ENCODE data around the gene MYO1B.

Gene MYO1B

DNA sequence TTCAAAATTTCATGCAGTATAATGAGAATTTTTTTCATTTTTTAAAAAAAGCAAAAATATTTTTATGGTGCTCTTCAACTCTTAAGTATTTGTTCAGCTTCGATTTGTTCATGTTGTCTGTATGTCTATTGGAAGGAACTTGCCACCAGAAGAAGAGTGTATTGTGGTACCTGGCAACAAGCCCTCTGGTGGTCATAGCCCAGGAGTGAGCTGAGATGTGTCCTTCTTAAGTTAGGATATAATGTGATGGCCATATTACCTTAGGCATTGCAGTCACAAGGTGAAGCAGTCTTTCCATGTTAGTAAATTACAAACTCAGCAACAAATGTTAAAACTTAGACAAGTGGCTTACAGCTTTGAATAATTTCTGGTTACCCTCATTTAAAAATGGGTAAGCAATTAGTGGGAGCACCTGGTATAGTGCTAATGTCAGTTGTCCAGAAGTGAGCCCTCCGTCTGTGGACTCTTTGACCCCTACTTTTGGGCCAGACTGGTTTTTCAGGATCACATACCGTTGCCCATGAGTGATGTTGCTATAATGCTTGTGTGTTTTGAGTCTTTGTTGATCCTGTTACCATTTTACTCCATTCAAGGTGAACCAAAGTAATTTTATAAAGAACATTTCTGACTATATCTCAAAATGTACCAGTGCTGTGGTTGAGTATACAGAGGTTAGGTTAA, 57.4 kb downstream of the MYO1B start:
- H3K4me3 ChIP-seq (ENCODE audit: low read length), result no peak overlapping the region
- no peaks in the 10 kb centered on the region; the same call in 1 of the 2 replicates for H3K36me3 ChIP-seq (ENCODE audit: insufficient read depth, low read depth, low read length)
- H3K9me3 ChIP-seq (ENCODE audit: insufficient read depth, low read depth, low read length), result no peaks in the 10 kb centered on the region
- no peaks in the 10 kb centered on the region for H3K27me3 ChIP-seq (ENCODE audit: insufficient read depth, low read length)
- no peak overlapping the region for H3K9ac ChIP-seq (ENCODE audit: low read depth, low read length)
- H3K27ac ChIP-seq (ENCODE audit: low read length), result no peak overlapping the region
- peaks cover 3% of the 10 kb centered on the region for H3K4me1 ChIP-seq (ENCODE audit: insufficient read depth, low read length)

- Histone ChIP-seq H3K9me3 (ENCODE audit: insufficient read depth, low read depth, low read length) (no peaks in the 10 kb centered on the region), H3K4me1 (ENCODE audit: insufficient read depth, low read length) (peaks cover 11% of the 10 kb centered on the region), H3K36me3 (ENCODE audit: insufficient read depth, low read depth, low read length) (no peaks in the 10 kb centered on the region; the same call in 1 of the 2 replicates), H3K27me3 (ENCODE audit: insufficient read depth, low read length) (no peaks in the 10 kb centered on the region), H3K4me3 (ENCODE audit: low read length) (no peak overlapping the region), H3K27ac (ENCODE audit: low read length) (no peak overlapping the region), H3K9ac (ENCODE audit: low read depth, low read length) (no peak overlapping the region)
These were observed 58.2 kb downstream of the MYO1B start for GRCh38 chr2:191303140-191304005.

- H3K36me3 ChIP-seq (ENCODE audit: insufficient read depth, low read depth, low read length), result no peaks in the 10 kb centered on the region; the same call in 1 of the 2 replicates
- peaks cover 12% of the 10 kb centered on the region for H3K4me1 ChIP-seq (ENCODE audit: insufficient read depth, low read length)
- H3K27ac ChIP-seq (ENCODE audit: low read length), result no peak overlapping the region
- no peaks in the 10 kb centered on the region for H3K27me3 ChIP-seq (ENCODE audit: insufficient read depth, low read length)
- no peaks in the 10 kb centered on the region for H3K9me3 ChIP-seq (ENCODE audit: insufficient read depth, low read depth, low read length)
- H3K4me3 ChIP-seq (ENCODE audit: low read length), result no peak overlapping the region
- H3K9ac ChIP-seq (ENCODE audit: low read depth, low read length), result no peak overlapping the region
These were observed 60.0 kb downstream of the MYO1B start for GRCh38 chr2:191304939-191305875.

GRCh38 chr2:191308026-191308425, 62.8 kb downstream of the MYO1B start:
- Histone ChIP-seq H3K9me3 (ENCODE audit: insufficient read depth, low read depth, low read length) (no peaks in the 10 kb centered on the region), H3K36me3 (ENCODE audit: insufficient read depth, low read depth, low read length) (no peaks in the 10 kb centered on the region; the same call in 1 of the 2 replicates), H3K27ac (ENCODE audit: low read length) (no peak overlapping the region), H3K4me3 (ENCODE audit: low read length) (no peak overlapping the region), H3K27me3 (ENCODE audit: insufficient read depth, low read length) (no peaks in the 10 kb centered on the region), H3K9ac (ENCODE audit: low read depth, low read length) (no peak overlapping the region), H3K4me1 (ENCODE audit: insufficient read depth, low read length) (peaks cover 12% of the 10 kb centered on the region)

DNA sequence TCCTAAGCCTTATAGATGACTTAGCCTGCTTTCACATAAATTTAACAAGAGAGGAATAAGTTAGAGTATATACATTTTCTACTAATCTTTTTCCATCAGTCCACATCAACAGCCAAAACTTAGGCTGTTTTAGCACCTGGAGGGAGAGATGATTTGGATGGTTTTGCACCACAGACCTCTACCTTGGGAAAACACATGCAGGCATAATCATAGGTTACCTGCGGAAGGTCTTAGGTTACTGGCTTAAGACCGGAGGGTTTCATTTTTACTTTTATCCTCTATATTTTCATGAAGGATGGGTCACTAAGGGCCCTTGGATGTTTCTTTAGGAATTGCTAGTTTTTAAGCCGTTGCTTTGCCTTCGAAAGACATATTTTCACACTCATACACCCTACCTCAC, 66.0 kb downstream of the MYO1B start:
- Histone ChIP-seq H3K27me3 (ENCODE audit: insufficient read depth, low read length) (no peaks in the 10 kb centered on the region), H3K36me3 (ENCODE audit: insufficient read depth, low read depth, low read length) (no peaks in the 10 kb centered on the region), H3K4me1 (ENCODE audit: insufficient read depth, low read length) (peaks cover 12% of the 10 kb centered on the region), H3K4me3 (ENCODE audit: low read length) (no peak overlapping the region), H3K27ac (ENCODE audit: low read length) (no peak overlapping the region), H3K9me3 (ENCODE audit: insufficient read depth, low read depth, low read length) (no peaks in the 10 kb centered on the region), H3K9ac (ENCODE audit: low read depth, low read length) (no peak overlapping the region)

DNA sequence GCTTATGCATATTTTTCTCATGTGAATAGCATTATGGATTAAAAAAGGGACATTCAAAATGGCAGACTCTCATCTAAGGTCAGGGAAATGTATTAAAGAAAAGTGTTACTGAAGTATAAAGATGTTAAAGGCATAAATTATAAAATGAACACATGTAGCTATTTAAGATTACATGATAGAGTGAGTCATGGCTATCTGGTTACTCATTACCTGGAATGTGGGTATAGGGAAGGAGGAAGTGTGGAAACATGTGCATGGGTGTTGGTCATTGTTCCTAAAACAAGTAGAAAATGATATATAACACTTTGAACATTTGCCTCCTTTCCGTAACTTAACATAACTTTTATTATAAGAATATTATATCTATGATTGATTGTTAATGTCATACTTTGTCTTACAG, 66.4 kb downstream of the MYO1B start:
- Histone ChIP-seq H3K4me1 (ENCODE audit: insufficient read depth, low read length) (peaks cover 12% of the 10 kb centered on the region), H3K36me3 (ENCODE audit: insufficient read depth, low read depth, low read length) (no peaks in the 10 kb centered on the region), H3K27me3 (ENCODE audit: insufficient read depth, low read length) (no peaks in the 10 kb centered on the region), H3K9me3 (ENCODE audit: insufficient read depth, low read depth, low read length) (no peaks in the 10 kb centered on the region), H3K9ac (ENCODE audit: low read depth, low read length) (no peak overlapping the region), H3K4me3 (ENCODE audit: low read length) (no peak overlapping the region), H3K27ac (ENCODE audit: low read length) (no peak overlapping the region)

GRCh38 chr2:191312163-191312562, 67.0 kb downstream of the MYO1B start:
- no peaks in the 10 kb centered on the region for H3K9me3 ChIP-seq (ENCODE audit: insufficient read depth, low read depth, low read length)
- H3K27ac ChIP-seq (ENCODE audit: low read length), result no peak overlapping the region
- no peak overlapping the region for H3K4me3 ChIP-seq (ENCODE audit: low read length)
- no peak overlapping the region for H3K9ac ChIP-seq (ENCODE audit: low read depth, low read length)
- H3K4me1 ChIP-seq (ENCODE audit: insufficient read depth, low read length), result peaks cover 12% of the 10 kb centered on the region
- no peaks in the 10 kb centered on the region for H3K27me3 ChIP-seq (ENCODE audit: insufficient read depth, low read length)
- H3K36me3 ChIP-seq (ENCODE audit: insufficient read depth, low read depth, low read length), result no peaks in the 10 kb centered on the region

GRCh38 chr2:191312662-191313061, 67.5 kb downstream of the MYO1B start:
- no peaks in the 10 kb centered on the region for H3K36me3 ChIP-seq (ENCODE audit: insufficient read depth, low read depth, low read length)
- no peaks in the 10 kb centered on the region for H3K27me3 ChIP-seq (ENCODE audit: insufficient read depth, low read length)
- H3K4me3 ChIP-seq (ENCODE audit: low read length), result no peak overlapping the region
- no peaks in the 10 kb centered on the region for H3K9me3 ChIP-seq (ENCODE audit: insufficient read depth, low read depth, low read length)
- H3K27ac ChIP-seq (ENCODE audit: low read length), result no peak overlapping the region
- H3K9ac ChIP-seq (ENCODE audit: low read depth, low read length), result no peak overlapping the region
- peaks cover 9% of the 10 kb centered on the region for H3K4me1 ChIP-seq (ENCODE audit: insufficient read depth, low read length)

DNA sequence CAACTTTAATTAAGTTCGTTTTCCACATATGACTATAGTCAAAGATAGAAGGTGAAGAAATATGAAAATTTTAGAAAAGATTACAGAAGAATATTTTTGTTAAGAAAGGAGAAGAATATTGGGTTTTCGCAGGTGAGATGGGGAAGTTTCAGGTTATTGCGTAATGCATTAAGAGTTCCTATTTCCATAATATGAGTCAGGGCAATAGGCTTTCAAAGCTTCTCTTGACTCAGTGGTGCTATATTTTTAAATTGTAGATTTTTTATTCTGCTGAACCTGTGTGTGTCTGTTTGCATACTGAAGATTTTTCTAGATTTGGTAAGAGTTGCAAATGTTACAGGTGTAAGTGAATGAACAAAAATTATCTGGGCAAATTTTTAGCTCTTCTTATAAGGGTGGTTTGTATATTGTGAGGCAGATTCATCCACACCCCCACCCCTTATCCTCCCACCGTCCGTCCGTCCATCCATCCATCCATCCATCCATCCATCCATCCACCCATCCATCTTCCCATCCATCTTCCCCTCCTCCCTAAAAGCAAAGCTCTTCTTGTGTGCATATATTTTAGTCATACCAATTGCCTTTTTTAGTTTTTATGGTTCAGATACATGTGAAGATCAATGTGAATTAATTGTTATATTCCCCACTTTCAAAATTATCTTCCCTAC, 69.6 kb downstream of the MYO1B start:
- no peaks in the 10 kb centered on the region for H3K27me3 ChIP-seq (ENCODE audit: insufficient read depth, low read length)
- no peaks in the 10 kb centered on the region for H3K9me3 ChIP-seq (ENCODE audit: insufficient read depth, low read depth, low read length)
- no peaks in the 10 kb centered on the region for H3K36me3 ChIP-seq (ENCODE audit: insufficient read depth, low read depth, low read length)
- H3K27ac ChIP-seq (ENCODE audit: low read length), result no peak overlapping the region
- no peak overlapping the region for H3K9ac ChIP-seq (ENCODE audit: low read depth, low read length)
- no peak overlapping the region for H3K4me3 ChIP-seq (ENCODE audit: low read length)
- peaks cover 18% of the 10 kb centered on the region for H3K4me1 ChIP-seq (ENCODE audit: insufficient read depth, low read length)

- Histone ChIP-seq H3K27me3 (ENCODE audit: insufficient read depth, low read length) (no peaks in the 10 kb centered on the region), H3K9ac (ENCODE audit: low read depth, low read length) (no peak overlapping the region), H3K4me3 (ENCODE audit: low read length) (no peak overlapping the region), H3K36me3 (ENCODE audit: insufficient read depth, low read depth, low read length) (no peaks in the 10 kb centered on the region), H3K27ac (ENCODE audit: low read length) (no peak overlapping the region), H3K9me3 (ENCODE audit: insufficient read depth, low read depth, low read length) (no peaks in the 10 kb centered on the region), H3K4me1 (ENCODE audit: insufficient read depth, low read length) (peaks cover 22% of the 10 kb centered on the region)
These were observed 70.2 kb downstream of the MYO1B start for GRCh38 chr2:191315365-191315752.
